K562 (cell line): ENCODE results near the gene SETDB1. TPM values are rescaled to one million over a fixed set of nuclear protein-coding genes. Genes with fewer than 3 reads are reported as not detected.

Experiments used
- ARHGAP35 ChIP-seq: fragments of 450-650 bp; IDR thresholded peaks from 2 replicates; pipeline ENCODE4 v1.6.1; 2018; ENCODE audit not compliant: partially characterized antibody
- CBX8 ChIP-seq: fragments of 200-600 bp; sonication (generic); IDR thresholded peaks from 2 replicates; pipeline ENCODE4 v1.6.1; 2012; ENCODE audit warnings: borderline replicate concordance, mixed run types, low read depth, mild to moderate bottlenecking, moderate library complexity, mixed read lengths, low read length, control low read depth, inconsistent platforms; ENCODE audit not compliant: poor library complexity, severe bottlenecking; ENCODE audit errors: extremely low read depth
- HDGF ChIP-seq: fragments of 450-650 bp; IDR thresholded peaks from 2 replicates; pipeline ENCODE4 v1.6.1; 2016
- ILK ChIP-seq: fragments of 450-650 bp; IDR thresholded peaks from 2 replicates; pipeline ENCODE4 v1.6.1; 2016; ENCODE audit warnings: missing genetic modification characterization, low read depth, mild to moderate bottlenecking, missing compliant biosample characterization, moderate library complexity, borderline replicate concordance
- MCM2 ChIP-seq: fragments of 450-650 bp; IDR thresholded peaks from 2 replicates; pipeline ENCODE4 v1.6.1; 2017; ENCODE audit warnings: low read depth, mild to moderate bottlenecking
- PRPF4 ChIP-seq: fragments of 200-400 bp; formaldehyde crosslinking; IDR thresholded peaks from one replicate; pipeline ENCODE4 v1.6.1; 2017; ENCODE audit warnings: low read length, low read depth, mild to moderate bottlenecking; ENCODE audit not compliant: insufficient read depth, poor library complexity, severe bottlenecking
- ZNF445 ChIP-seq: fragments of 250-450 bp; sonication (Bioruptor Pico); IDR thresholded peaks from 2 replicates; pipeline ENCODE4 v1.4.0; 2020; ENCODE audit warnings: low read depth, mild to moderate bottlenecking, moderate library complexity
- ZNF75A ChIP-seq: fragments of 450-650 bp; formaldehyde crosslinking; IDR thresholded peaks from 2 replicates; pipeline ENCODE4 v1.4.0; 2020; ENCODE audit warnings: mild to moderate bottlenecking
- polyA plus RNA-seq, 8 experiments: library from polyadenylated mRNA; depleted of rRNA in 4 of 8; stranded (reverse) in 5 of 8; unstranded in 3 of 8; fragments of >200 nt; fragmentation: Nextera tagmentation in 2 of 8; fragmentation: Illumina TruSeq in 1 of 8; extraction: Ambion mirVana in 2 of 8; extraction: Trizol in 1 of 8; gene quantifications; 2 replicates each; pipeline versions ENCODE4 v1.2.1 to v1.2.3, GENCODE V29; 2011 to 2014; ENCODE audit warnings: inconsistent platforms in 1 of 8, missing spikeins in 1 of 8
- total RNA-seq, 7 experiments: library from RNA; depleted of rRNA in 6 of 7; stranded (reverse); fragments of >200 nt in 6 of 7; fragmentation: Illumina TruSeq in 2 of 7; extraction: Trizol in 2 of 7; gene quantifications; 2 replicates each; pipeline versions ENCODE4 v1.2.1 to v1.2.3, GENCODE V29; 2011 to 2021; ENCODE audit warnings: low replicate concordance in 1 of 7
- TF ChIP-seq, protein P1 (sequence below): fragments of 450-650 bp; formaldehyde crosslinking; IDR thresholded peaks from 2 replicates; pipeline ENCODE4 v1.4.0; 2020; ENCODE audit warnings: mild to moderate bottlenecking, moderate library complexity
- TF ChIP-seq, protein P2 (sequence below): fragments of 250-450 bp; sonication (Bioruptor Pico); IDR thresholded peaks from 2 replicates; pipeline ENCODE4 v1.4.0; 2020
- TF ChIP-seq, protein P3 (sequence below): IDR thresholded peaks from 3 replicates; pipeline ENCODE4 v1.6.1; 2011; ENCODE audit warnings: borderline replicate concordance, mild to moderate bottlenecking, moderate library complexity; ENCODE audit not compliant: insufficient read length; ENCODE audit errors: extremely low read depth
- TF ChIP-seq, protein P4 (sequence below): fragments of 250-450 bp; sonication (Bioruptor Pico); IDR thresholded peaks from 2 replicates; pipeline ENCODE4 v1.4.0; 2020; ENCODE audit warnings: mild to moderate bottlenecking, moderate library complexity
- TF ChIP-seq, protein P5 (sequence below), 2 experiments: IDR thresholded peaks; 2 replicates each; pipeline ENCODE4 v1.6.1; 2012; ENCODE audit warnings: improper control_type of control experiment in 2 of 2, low read depth in 2 of 2, low read length in 2 of 2, borderline replicate concordance in 1 of 2

Gene SETDB1
- total and polyA plus RNA-seq, 9 of the 15 experiments (the other 6 are each of a cell fraction or from before 2014, with no cell fraction given): 21.5 to 64.4 (median 42.0) TPM

DNA sequence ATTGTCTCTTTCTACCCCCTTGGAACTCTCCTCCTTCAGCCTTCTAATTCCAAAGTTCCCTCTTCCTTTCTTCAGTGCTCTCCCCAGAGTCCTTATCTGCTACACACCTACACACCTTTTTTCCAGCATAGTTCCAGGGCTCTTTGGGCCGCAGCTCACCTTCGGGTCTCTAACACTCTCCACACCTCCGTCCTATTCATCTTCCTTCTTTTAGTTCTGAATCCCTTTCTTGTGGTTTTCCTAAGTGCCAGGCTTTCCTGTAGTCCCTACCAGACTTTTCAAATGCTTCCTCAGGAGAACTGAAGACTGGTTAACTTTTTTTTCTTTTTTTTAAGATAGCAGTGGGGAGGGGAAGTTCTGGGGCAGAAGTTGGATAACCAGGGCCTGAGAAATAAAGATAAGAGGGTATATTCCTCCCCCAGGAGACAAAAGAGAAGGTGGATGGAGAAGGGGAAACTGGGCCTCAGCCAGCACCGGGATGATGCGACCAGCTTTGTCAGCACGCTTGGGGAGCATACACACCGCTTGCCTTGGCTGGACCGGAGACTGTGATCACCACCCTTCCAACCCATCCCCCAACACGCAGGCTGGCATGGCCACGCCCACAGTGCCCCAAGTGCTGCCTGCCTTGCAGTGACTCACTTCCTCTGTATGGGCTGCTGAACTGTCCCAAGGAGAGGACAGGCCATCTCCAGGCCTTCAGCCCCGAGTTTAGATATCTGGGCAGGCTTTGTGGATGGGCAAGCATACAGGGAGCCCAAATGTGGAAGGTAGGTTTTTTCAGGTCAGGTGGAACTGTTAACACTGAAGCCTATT lies 50.9 kb downstream of the SETDB1 start (continued):
- TF ChIP-seq, protein P1, sequence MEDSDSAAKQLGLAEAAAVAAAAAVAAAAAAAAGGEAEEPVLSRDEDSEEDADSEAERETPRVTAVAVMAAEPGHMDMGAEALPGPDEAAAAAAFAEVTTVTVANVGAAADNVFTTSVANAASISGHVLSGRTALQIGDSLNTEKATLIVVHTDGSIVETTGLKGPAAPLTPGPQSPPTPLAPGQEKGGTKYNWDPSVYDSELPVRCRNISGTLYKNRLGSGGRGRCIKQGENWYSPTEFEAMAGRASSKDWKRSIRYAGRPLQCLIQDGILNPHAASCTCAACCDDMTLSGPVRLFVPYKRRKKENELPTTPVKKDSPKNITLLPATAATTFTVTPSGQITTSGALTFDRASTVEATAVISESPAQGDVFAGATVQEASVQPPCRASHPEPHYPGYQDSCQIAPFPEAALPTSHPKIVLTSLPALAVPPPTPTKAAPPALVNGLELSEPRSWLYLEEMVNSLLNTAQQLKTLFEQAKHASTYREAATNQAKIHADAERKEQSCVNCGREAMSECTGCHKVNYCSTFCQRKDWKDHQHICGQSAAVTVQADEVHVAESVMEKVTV (CRISPR knock-in tag): no peak
- TF ChIP-seq, protein P2, sequence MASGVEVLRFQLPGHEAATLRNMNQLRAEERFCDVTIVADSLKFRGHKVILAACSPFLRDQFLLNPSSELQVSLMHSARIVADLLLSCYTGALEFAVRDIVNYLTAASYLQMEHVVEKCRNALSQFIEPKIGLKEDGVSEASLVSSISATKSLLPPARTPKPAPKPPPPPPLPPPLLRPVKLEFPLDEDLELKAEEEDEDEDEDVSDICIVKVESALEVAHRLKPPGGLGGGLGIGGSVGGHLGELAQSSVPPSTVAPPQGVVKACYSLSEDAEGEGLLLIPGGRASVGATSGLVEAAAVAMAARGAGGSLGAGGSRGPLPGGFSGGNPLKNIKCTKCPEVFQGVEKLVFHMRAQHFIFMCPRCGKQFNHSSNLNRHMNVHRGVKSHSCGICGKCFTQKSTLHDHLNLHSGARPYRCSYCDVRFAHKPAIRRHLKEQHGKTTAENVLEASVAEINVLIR (CRISPR knock-in tag): no peak
- TF ChIP-seq ILK (tag): no peak
- TF ChIP-seq MCM2: no peak
- 0 out of 2 replicates have a peak, but pooled peaks have one; percentile 52 for TF ChIP-seq HDGF
- TF ChIP-seq ARHGAP35: no peak
- TF ChIP-seq ZNF75A (CRISPR knock-in tag): 0 out of 2 replicates have a peak, but pooled peaks have one; percentile 31
- no peak for TF ChIP-seq CBX8
- TF ChIP-seq, protein P3, sequence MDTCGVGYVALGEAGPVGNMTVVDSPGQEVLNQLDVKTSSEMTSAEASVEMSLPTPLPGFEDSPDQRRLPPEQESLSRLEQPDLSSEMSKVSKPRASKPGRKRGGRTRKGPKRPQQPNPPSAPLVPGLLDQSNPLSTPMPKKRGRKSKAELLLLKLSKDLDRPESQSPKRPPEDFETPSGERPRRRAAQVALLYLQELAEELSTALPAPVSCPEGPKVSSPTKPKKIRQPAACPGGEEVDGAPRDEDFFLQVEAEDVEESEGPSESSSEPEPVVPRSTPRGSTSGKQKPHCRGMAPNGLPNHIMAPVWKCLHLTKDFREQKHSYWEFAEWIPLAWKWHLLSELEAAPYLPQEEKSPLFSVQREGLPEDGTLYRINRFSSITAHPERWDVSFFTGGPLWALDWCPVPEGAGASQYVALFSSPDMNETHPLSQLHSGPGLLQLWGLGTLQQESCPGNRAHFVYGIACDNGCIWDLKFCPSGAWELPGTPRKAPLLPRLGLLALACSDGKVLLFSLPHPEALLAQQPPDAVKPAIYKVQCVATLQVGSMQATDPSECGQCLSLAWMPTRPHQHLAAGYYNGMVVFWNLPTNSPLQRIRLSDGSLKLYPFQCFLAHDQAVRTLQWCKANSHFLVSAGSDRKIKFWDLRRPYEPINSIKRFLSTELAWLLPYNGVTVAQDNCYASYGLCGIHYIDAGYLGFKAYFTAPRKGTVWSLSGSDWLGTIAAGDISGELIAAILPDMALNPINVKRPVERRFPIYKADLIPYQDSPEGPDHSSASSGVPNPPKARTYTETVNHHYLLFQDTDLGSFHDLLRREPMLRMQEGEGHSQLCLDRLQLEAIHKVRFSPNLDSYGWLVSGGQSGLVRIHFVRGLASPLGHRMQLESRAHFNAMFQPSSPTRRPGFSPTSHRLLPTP: no peak
- TF ChIP-seq, protein P4, sequence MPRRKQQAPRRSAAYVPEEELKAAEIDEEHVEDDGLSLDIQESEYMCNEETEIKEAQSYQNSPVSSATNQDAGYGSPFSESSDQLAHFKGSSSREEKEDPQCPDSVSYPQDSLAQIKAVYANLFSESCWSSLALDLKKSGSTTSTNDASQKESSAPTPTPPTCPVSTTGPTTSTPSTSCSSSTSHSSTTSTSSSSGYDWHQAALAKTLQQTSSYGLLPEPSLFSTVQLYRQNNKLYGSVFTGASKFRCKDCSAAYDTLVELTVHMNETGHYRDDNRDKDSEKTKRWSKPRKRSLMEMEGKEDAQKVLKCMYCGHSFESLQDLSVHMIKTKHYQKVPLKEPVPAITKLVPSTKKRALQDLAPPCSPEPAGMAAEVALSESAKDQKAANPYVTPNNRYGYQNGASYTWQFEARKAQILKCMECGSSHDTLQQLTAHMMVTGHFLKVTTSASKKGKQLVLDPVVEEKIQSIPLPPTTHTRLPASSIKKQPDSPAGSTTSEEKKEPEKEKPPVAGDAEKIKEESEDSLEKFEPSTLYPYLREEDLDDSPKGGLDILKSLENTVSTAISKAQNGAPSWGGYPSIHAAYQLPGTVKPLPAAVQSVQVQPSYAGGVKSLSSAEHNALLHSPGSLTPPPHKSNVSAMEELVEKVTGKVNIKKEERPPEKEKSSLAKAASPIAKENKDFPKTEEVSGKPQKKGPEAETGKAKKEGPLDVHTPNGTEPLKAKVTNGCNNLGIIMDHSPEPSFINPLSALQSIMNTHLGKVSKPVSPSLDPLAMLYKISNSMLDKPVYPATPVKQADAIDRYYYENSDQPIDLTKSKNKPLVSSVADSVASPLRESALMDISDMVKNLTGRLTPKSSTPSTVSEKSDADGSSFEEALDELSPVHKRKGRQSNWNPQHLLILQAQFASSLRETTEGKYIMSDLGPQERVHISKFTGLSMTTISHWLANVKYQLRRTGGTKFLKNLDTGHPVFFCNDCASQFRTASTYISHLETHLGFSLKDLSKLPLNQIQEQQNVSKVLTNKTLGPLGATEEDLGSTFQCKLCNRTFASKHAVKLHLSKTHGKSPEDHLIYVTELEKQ (CRISPR knock-in tag): 0 out of 2 replicates have a peak, but pooled peaks have one; percentile 13
- no peak for TF ChIP-seq PRPF4
- TF ChIP-seq, protein P5, sequence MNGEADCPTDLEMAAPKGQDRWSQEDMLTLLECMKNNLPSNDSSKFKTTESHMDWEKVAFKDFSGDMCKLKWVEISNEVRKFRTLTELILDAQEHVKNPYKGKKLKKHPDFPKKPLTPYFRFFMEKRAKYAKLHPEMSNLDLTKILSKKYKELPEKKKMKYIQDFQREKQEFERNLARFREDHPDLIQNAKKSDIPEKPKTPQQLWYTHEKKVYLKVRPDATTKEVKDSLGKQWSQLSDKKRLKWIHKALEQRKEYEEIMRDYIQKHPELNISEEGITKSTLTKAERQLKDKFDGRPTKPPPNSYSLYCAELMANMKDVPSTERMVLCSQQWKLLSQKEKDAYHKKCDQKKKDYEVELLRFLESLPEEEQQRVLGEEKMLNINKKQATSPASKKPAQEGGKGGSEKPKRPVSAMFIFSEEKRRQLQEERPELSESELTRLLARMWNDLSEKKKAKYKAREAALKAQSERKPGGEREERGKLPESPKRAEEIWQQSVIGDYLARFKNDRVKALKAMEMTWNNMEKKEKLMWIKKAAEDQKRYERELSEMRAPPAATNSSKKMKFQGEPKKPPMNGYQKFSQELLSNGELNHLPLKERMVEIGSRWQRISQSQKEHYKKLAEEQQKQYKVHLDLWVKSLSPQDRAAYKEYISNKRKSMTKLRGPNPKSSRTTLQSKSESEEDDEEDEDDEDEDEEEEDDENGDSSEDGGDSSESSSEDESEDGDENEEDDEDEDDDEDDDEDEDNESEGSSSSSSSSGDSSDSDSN (IDR thresholded peaks at IDR 0.05; ENCODE audit: borderline replicate concordance in 1 of 2, low read depth in 2 of 2, low read length in 2 of 2): peak; percentile 83 to 90; a peak in 3 of 4 replicates
- TF ChIP-seq ZNF445 (CRISPR knock-in tag): no peak
